RWPE1 (cell line): ENCODE measurements around the gene CSHL1.

Experiments used
- CTCF ChIA-PET: fragments of 350-600 bp; sonication (Branson Sonifier 250); formaldehyde crosslinking; extraction: SDS; loops from one replicate; lab custom pipeline; 2021; lab: Yijun Ruan, JAX
- POLR2A ChIA-PET: fragments of 400-600 bp; formaldehyde crosslinking; extraction: SDS; loops from one replicate; lab custom pipeline; 2020; ENCODE audit warnings: antibody characterized with exemption; ENCODE audit not compliant: low non-redundant PET; lab: Yijun Ruan, JAX
- DNase-seq: peaks from one replicate; pipeline ENCODE4 v3.0.0; 2012; ENCODE audit warnings: low spot score
- H3K27ac ChIP-seq: fragments of 450-650 bp; 2 replicates; pipeline ENCODE4 v1.5.1; 2017
- CTCF ChIP-seq: fragments of 450-650 bp; conservative IDR thresholded peaks from 2 replicates; pipeline ENCODE4 v1.5.1; 2017; ENCODE audit warnings: low read depth, mild to moderate bottlenecking

The CSHL1 gene

GRCh38 chr17:63954402-63955063 lies 43.5 kb upstream of the CSHL1 start:
- POLR2A ChIA-PET: no interaction called here
- no peak overlapping the region for H3K27ac ChIP-seq
- DNase-seq: no peak
- CTCF ChIA-PET: interaction anchor here (0.5 to 1.2 kb wide), 3 partner anchors 52 to 488 kb away, joined by 3 to 9 read pairs (median 3); no protein-coding TSS in a partner anchor
- no peak for TF ChIP-seq CTCF

DNA sequence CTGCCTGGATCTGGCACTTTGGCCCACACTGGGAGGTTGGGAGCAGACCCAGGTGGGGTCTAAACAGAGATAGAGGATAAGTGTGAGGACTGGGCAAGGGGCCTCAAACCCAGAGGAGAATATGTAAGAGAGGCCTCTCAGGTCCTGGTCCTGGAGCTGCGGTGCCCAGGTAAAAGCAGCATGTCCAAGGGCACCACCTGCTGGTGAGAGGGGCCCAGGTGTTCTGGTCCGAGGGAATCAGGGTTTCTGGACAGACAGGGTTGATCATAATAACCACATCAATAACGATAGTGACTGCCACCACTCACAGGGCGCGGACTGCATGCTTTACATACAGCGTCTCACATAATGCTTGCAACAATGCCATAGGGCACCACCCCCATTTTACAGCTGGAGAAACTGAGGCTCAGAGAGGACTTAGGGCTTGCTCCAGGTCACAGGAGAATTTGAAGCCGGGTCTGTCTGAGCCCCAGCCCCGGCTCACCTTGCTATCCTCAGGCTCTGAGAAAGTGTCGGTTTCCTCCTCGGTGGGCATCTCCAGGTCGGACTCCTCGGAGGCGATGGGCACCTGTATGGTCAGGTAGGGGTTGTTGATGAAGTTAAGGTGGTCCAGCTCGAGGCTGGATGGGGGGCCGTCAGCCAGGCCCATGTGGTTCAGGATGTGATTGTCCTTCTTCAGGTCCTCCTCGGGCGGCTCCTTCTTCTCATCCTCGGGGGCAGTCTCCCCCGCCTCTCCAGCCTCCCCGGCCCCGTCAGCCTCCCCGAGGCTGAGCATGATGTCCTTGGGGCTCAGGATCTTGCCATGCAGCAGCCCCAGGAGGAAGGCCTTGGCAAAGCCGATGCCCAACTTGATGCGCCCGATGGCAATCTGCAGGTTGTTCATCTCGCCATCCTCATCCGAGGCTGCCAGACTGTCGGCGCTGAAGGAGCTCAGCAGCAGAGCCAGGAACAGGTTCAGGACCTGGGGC lies 40.2 kb upstream of the CSHL1 start:
- TF ChIP-seq CTCF: no peak; the same call in 1 of the 2 replicates
- DNase-seq: peak; percentile 54
- ChIA-PET POLR2A (no interaction called here), CTCF (interaction anchor here (0.5 to 3.7 kb wide), 8 partner anchors 9 to 267 kb away, joined by 3 to 14 read pairs (median 4); partner anchors contain the start of gene GH1)
- H3K27ac ChIP-seq: no peak overlapping the region

DNA sequence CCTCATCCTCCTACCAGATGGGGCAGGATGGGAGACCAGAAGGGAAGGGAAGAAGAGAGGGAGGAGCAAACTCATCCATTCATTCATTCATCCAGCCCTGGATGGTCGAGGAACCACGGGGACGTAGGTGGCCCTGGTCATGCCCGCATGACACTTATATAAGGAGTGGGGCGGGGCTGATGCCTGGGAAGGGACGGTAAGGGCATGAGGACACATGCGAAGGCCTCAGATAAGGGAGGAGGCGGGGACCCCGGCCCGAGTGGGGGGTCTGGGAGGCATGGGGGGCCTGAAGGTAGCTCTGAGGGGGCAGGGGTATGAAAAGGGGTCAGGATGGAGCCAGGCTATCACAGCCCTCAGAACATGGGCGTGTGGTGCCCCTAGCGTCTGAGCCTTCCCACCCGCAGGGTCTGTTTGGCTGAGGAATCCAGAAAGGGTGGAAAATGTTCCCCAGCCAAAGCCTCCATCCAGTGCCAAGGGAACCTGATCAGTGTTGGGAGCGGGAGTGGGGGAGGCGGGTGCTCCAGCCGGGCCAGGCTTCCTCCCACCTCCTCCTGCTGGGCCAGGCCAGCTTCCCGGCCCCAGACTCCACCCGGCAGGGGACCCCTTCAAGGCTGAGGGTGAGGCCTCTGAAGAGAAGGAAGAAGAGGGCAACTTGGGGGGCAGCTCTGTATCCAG lies 38.7 kb upstream of the CSHL1 start:
- no peak overlapping the region for H3K27ac ChIP-seq
- no peak for DNase-seq
- ChIA-PET CTCF (interaction anchor here (0.7 to 3.7 kb wide), 4 partner anchors 31 to 1526 kb away, joined by 3 to 14 read pairs (median 4); partner anchors contain the start of gene GH1), POLR2A (no interaction called here)
- no peak for TF ChIP-seq CTCF

DNA sequence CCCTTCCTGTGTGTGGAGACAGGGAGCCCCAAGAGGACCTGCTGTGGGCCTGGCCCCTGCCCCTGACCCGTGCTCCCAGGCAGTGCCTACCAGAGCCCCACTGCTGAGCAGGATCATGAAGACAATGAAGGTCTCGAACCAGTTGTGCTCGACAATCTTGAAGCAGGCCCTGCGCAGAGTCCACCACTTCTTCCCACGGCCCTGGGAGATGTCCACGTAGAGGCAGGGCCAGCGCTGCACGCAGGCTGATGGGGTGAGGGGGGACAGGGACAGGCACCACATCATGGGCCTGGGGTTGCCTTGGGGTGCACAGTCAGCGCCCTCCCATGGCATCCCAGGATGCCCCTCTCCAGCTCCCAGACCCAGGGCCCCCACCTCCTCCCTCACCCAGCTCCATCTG lies 37.5 kb upstream of the CSHL1 start:
- TF ChIP-seq CTCF: no peak
- CTCF ChIA-PET: interaction anchor here (0.6 to 3.7 kb wide), 3 partner anchors 9 to 80 kb away, joined by 3 to 14 read pairs (median 3); partner anchors contain the start of gene GH1

GRCh38 chr17:63947711-63948330 lies 36.8 kb upstream of the CSHL1 start:
- ChIA-PET POLR2A (no interaction called here), CTCF (interaction anchor here (0.6 to 2.1 kb wide), 3 partner anchors 27 to 43 kb away, joined by 3 to 15 read pairs (median 10); partner anchors contain the start of gene GH1)
- DNase-seq: no peak
- no peak for TF ChIP-seq CTCF
- H3K27ac ChIP-seq: no peak overlapping the region

More for the DNA sequence above, 37.5 kb upstream of the CSHL1 start:
- DNase-seq: no peak
- H3K27ac ChIP-seq: no peak overlapping the region
- POLR2A ChIA-PET: no interaction called here
